ENCODE data around the gene APEH. TPM values are rescaled to one million over a fixed set of nuclear protein-coding genes. Genes with fewer than 3 reads are reported as not detected.

The APEH gene
- total and polyA plus RNA-seq, 2 of the 4 experiments (the other 2 are of a cell fraction): 89.2 to 142 TPM

DNA sequence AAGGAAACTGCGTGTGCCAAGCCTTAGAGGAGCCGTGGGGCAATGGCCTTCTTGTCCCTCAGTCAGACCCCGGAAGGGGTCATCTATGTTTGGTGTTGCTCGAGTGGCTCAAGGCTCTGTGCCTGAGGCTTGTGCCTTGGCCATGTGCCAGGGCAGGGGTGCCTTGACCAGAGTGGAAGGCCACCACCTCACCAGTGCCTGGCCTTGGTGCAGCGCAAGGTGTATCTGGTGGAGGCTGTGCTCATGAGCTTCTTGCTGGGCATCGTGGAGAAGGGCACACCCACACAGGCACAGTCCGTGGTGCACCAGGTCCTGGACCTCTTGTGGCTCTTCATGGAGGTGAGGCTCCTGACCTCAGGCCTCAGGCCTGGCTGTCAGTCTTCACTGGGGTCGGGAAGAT, 25.9 kb downstream of the APEH start:
- H2AFZ ChIP-seq (replicated peaks; ENCODE audit: low read length, poor library complexity): no peak overlapping the region
- H3K79me1 ChIP-seq (ENCODE audit: low read depth in 1 of 2, low read length in 2 of 2): peaks cover 1% of the 10 kb centered on the region in 2 experiments; a peak in 2 of 4 replicates
- H3K4me2 ChIP-seq (ENCODE audit: low read depth, low read length): no peak overlapping the region
- no peak overlapping the region for H2BK20ac ChIP-seq (ENCODE audit: low read depth, low read length)
- H3K23ac ChIP-seq (ENCODE audit: low read depth, low read length): no peak overlapping the region
- no peak overlapping the region for H2AK9ac ChIP-seq (replicated peaks; ENCODE audit: low read depth, low read length, poor library complexity)
- H3K14ac ChIP-seq (replicated peaks; ENCODE audit: low read depth, low read length): no peak overlapping the region
- no peak for TF ChIP-seq POLR2A (IDR thresholded peaks at IDR 0.05; ENCODE audit: low read depth, low read length)
- TF ChIP-seq FOS (IDR thresholded peaks at IDR 0.05; ENCODE audit: low read depth, low read length): no peak
- no peak for TF ChIP-seq CHD1 (IDR thresholded peaks at IDR 0.05; ENCODE audit: low read depth, low read length)
- no peak for TF ChIP-seq RCOR1 (IDR thresholded peaks at IDR 0.05; ENCODE audit: insufficient replicate concordance, low read length)
- TF ChIP-seq, protein P1, sequence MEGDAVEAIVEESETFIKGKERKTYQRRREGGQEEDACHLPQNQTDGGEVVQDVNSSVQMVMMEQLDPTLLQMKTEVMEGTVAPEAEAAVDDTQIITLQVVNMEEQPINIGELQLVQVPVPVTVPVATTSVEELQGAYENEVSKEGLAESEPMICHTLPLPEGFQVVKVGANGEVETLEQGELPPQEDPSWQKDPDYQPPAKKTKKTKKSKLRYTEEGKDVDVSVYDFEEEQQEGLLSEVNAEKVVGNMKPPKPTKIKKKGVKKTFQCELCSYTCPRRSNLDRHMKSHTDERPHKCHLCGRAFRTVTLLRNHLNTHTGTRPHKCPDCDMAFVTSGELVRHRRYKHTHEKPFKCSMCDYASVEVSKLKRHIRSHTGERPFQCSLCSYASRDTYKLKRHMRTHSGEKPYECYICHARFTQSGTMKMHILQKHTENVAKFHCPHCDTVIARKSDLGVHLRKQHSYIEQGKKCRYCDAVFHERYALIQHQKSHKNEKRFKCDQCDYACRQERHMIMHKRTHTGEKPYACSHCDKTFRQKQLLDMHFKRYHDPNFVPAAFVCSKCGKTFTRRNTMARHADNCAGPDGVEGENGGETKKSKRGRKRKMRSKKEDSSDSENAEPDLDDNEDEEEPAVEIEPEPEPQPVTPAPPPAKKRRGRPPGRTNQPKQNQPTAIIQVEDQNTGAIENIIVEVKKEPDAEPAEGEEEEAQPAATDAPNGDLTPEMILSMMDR (conservative IDR thresholded peaks at IDR 0.05; ENCODE audit: low read depth, low read length): no peak
- TF ChIP-seq MXI1 (IDR thresholded peaks at IDR 0.05; ENCODE audit: borderline replicate concordance, low read depth, low read length): no peak
- TF ChIP-seq BHLHE40 (IDR thresholded peaks at IDR 0.05; ENCODE audit: low read depth, low read length): no peak
- no peak for TF ChIP-seq MAFK (IDR thresholded peaks at IDR 0.05; ENCODE audit: low read depth, low read length)
- no peak for TF ChIP-seq NFE2L2 (IDR thresholded peaks at IDR 0.05; ENCODE audit: low read depth, low read length)
- no peak for TF ChIP-seq SMC3 (IDR thresholded peaks at IDR 0.05; ENCODE audit: low read depth, low read length)
- TF ChIP-seq, protein P2, sequence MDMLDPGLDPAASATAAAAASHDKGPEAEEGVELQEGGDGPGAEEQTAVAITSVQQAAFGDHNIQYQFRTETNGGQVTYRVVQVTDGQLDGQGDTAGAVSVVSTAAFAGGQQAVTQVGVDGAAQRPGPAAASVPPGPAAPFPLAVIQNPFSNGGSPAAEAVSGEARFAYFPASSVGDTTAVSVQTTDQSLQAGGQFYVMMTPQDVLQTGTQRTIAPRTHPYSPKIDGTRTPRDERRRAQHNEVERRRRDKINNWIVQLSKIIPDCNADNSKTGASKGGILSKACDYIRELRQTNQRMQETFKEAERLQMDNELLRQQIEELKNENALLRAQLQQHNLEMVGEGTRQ (IDR thresholded peaks at IDR 0.05; ENCODE audit: low read depth, low read length): no peak
- TF ChIP-seq, protein P3, sequence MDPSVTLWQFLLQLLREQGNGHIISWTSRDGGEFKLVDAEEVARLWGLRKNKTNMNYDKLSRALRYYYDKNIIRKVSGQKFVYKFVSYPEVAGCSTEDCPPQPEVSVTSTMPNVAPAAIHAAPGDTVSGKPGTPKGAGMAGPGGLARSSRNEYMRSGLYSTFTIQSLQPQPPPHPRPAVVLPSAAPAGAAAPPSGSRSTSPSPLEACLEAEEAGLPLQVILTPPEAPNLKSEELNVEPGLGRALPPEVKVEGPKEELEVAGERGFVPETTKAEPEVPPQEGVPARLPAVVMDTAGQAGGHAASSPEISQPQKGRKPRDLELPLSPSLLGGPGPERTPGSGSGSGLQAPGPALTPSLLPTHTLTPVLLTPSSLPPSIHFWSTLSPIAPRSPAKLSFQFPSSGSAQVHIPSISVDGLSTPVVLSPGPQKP (IDR thresholded peaks at IDR 0.05; ENCODE audit: borderline replicate concordance, low read depth, low read length): no peak
- TF ChIP-seq RAD21 (IDR thresholded peaks at IDR 0.05; ENCODE audit: low read length): no peak
- no peak for TF ChIP-seq RFX5 (IDR thresholded peaks at IDR 0.05; ENCODE audit: low read depth, low read length)
- no peak for TF ChIP-seq MAZ (IDR thresholded peaks at IDR 0.05; ENCODE audit: borderline replicate concordance, low read depth, low read length)
- no peak for TF ChIP-seq CEBPB (IDR thresholded peaks at IDR 0.05; ENCODE audit: low read depth, low read length)
- no peaks in the 10 kb centered on the region for H3K9me1 ChIP-seq (ENCODE audit: insufficient read depth, low read length)
- no peak overlapping the region for H3K4ac ChIP-seq (ENCODE audit: low read depth, low read length)
- no peak overlapping the region for H2AK5ac ChIP-seq (ENCODE audit: low read depth, low read length)
- BruUV-seq (replicated peaks): no TSS peak
- H4K91ac ChIP-seq (ENCODE audit: insufficient read depth, low read depth, low read length): no peak overlapping the region
- WGBS, 2 experiments (ENCODE audit: extremely low coverage in 2 of 2, insufficient read length in 1 of 2): 70% methylated on average over 3 of the region's 8 CpGs; no CpG with 5 or more reads in 1 of the 2 experiments
- H2BK5ac ChIP-seq (ENCODE audit: low read depth, low read length, poor library complexity, severe bottlenecking): no peak overlapping the region
- no peak overlapping the region for H3K9ac ChIP-seq (ENCODE audit: low read depth, low read length)
- H4K8ac ChIP-seq (ENCODE audit: low read depth in 2 of 2, low read length in 2 of 2): no peak overlapping the region
- H4K5ac ChIP-seq (ENCODE audit: low read depth, low read length): no peak overlapping the region
- H2BK120ac ChIP-seq (ENCODE audit: low read depth, low read length): no peak overlapping the region
- peaks cover 7% of the 10 kb centered on the region; the same call in 1 of the 2 replicates for H4K20me1 ChIP-seq (ENCODE audit: insufficient read depth, low read length)
- H3K36me3 ChIP-seq (ENCODE audit: control insufficient read depth, insufficient read depth, low read length): peaks cover 44% of the 10 kb centered on the region
- intact Hi-C loops (cut with micrococcal nuclease): loop anchor here (10.0 kb wide), 1 partner anchor 395 kb away; no protein-coding TSS in a partner anchor
- no peak overlapping the region for H2BK15ac ChIP-seq (ENCODE audit: low read depth, low read length)
- DNase-seq (no peak), ATAC-seq (ENCODE audit: low read depth) (no peak)
- H3K27me3 ChIP-seq (ENCODE audit: control insufficient read depth, insufficient read depth, low read length): no peaks in the 10 kb centered on the region
- POLR2A ChIA-PET (ENCODE audit: unreplicated experiment): no interaction called here
- H3K27ac ChIP-seq (ENCODE audit: insufficient read depth, low read length): no peak overlapping the region
- H3K9me3 ChIP-seq (ENCODE audit: control insufficient read depth, insufficient read depth, low read length): no peaks in the 10 kb centered on the region
- in situ Hi-C loops (cut with MboI; ENCODE audit: low sequenced_read_pairs): loop anchor here (5.0 kb wide), 2 partner anchors 142 to 207 kb away; no protein-coding TSS in a partner anchor
- H3K18ac ChIP-seq (ENCODE audit: low read depth, low read length): no peak overlapping the region
- no peaks in the 10 kb centered on the region for H3K4me1 ChIP-seq (ENCODE audit: control insufficient read depth, insufficient read depth, low read length)
- no peak overlapping the region for H3K56ac ChIP-seq (ENCODE audit: extremely low read depth, insufficient read depth, low read length)
- dilution Hi-C loops (cut with HindIII; ENCODE audit: low sequenced_read_pairs, unreplicated experiment): no loop called here
- CTCF ChIA-PET: no interaction called here
- H3K4me3 ChIP-seq (ENCODE audit: insufficient read depth, low read depth, low read length): no peak overlapping the region
